Measurements from ENCODE around the gene NASP. TPM values are rescaled to one million over a fixed set of nuclear protein-coding genes. Genes with fewer than 3 reads are reported as not detected.

Gene NASP
- 100 to 1,000 TPM; 109 to 171 (median 121) TPM for total RNA-seq
- 86.2 TPM for total RNA-seq (2013)

GRCh38 chr1:45583666-45584350 is at the start of gene NASP:
Gene NASP, plus strand, starts transcription at chr1:45584041. Its CDS starts 106 bp downstream, at chr1:45584147.
- peak; percentile 63 to 79 (median 67) for ATAC-seq
- Histone ChIP-seq H3K36me3 (ENCODE audit: control insufficient read depth, insufficient read depth, low read length) (no peaks in the 10 kb centered on the region), H3K27me3 (ENCODE audit: control insufficient read depth, insufficient read depth, low read length) (no peaks in the 10 kb centered on the region), H3K9me3 (ENCODE audit: control insufficient read depth, insufficient read depth, low read length) (no peaks in the 10 kb centered on the region), H3K4me3 (ENCODE audit: low read length) (peak within 1 kb of the TSS; percentile 97), H3K27ac (ENCODE audit: low read length) (peak within 1 kb of the TSS; percentile 91), H3K4me1 (ENCODE audit: control insufficient read depth, insufficient read depth, low read length) (peaks cover 27% of the 10 kb centered on the region)
- Mint-ChIP-seq H3K27ac (peak within 1 kb of the TSS; percentile 92 to 99), H3K4me3 (peak within 1 kb of the TSS; percentile 99), H3K27me3 (ENCODE audit: low read depth in 2 of 2) (no peaks in the 10 kb centered on the region), H3K9me3 (no peaks in the 10 kb centered on the region), H3K36me3 (peaks cover 5% of the 10 kb centered on the region), H3K4me1 (peaks cover 35 to 38% of the 10 kb centered on the region in 2 donors)
- peak; percentile 91 to 96 for DNase-seq
- under 1% methylated on average over 40 of the region's 41 CpGs for WGBS (ENCODE audit: insufficient coverage)
- intact Hi-C loops (cut with micrococcal nuclease) = loop anchor here (1.0 to 10.0 kb wide), 5 partner anchors 33 to 849 kb away; partner anchors contain the start of genes AKR1A1, CCDC163, GPBP1L1 and KIF2C
- no peak for TF ChIP-seq CTCF (IDR thresholded peaks at IDR 0.05)

- no peak for ATAC-seq
- Histone ChIP-seq H3K27ac (ENCODE audit: low read length) (no peak overlapping the region), H3K4me3 (ENCODE audit: low read length) (no peak overlapping the region), H3K36me3 (ENCODE audit: control insufficient read depth, insufficient read depth, low read length) (no peaks in the 10 kb centered on the region), H3K27me3 (ENCODE audit: control insufficient read depth, insufficient read depth, low read length) (peaks cover 3% of the 10 kb centered on the region), H3K4me1 (ENCODE audit: control insufficient read depth, insufficient read depth, low read length) (no peaks in the 10 kb centered on the region), H3K9me3 (ENCODE audit: control insufficient read depth, insufficient read depth, low read length) (no peaks in the 10 kb centered on the region)
- H3K4me1 Mint-ChIP-seq = no peaks in the 10 kb centered on the region
- no peaks in the 10 kb centered on the region for H3K36me3 Mint-ChIP-seq
- intact Hi-C loops (cut with micrococcal nuclease) = no loop called here
- H3K27me3 Mint-ChIP-seq (ENCODE audit: low read depth in 2 of 2) = peaks cover 21 to 31% of the 10 kb centered on the region in 2 donors
- 85% methylated on average over 5 of the region's 6 CpGs for WGBS (ENCODE audit: insufficient coverage)
- H3K27ac Mint-ChIP-seq = no peak overlapping the region
- TF ChIP-seq CTCF (IDR thresholded peaks at IDR 0.05) = no peak
- DNase-seq = no peak
- no peaks in the 10 kb centered on the region for H3K9me3 Mint-ChIP-seq
- H3K4me3 Mint-ChIP-seq = no peak overlapping the region
Observed at GRCh38 chr1:45535988-45536766, 47.7 kb upstream of the NASP start.

GRCh38 chr1:45536886-45537285 is 47.0 kb upstream of the NASP start:
- H3K9me3 Mint-ChIP-seq = no peaks in the 10 kb centered on the region
- no peaks in the 10 kb centered on the region for H3K36me3 Mint-ChIP-seq
- no peak for TF ChIP-seq CTCF (IDR thresholded peaks at IDR 0.05)
- H3K36me3 ChIP-seq (ENCODE audit: control insufficient read depth, insufficient read depth, low read length) = no peaks in the 10 kb centered on the region
- H3K4me1 Mint-ChIP-seq = no peaks in the 10 kb centered on the region
- H3K4me1 ChIP-seq (ENCODE audit: control insufficient read depth, insufficient read depth, low read length) = no peaks in the 10 kb centered on the region
- H3K4me3 Mint-ChIP-seq = no peak overlapping the region
- intact Hi-C loops (cut with micrococcal nuclease) = no loop called here
- H3K9me3 ChIP-seq (ENCODE audit: control insufficient read depth, insufficient read depth, low read length) = no peaks in the 10 kb centered on the region
- no peak overlapping the region for H3K4me3 ChIP-seq (ENCODE audit: low read length)
- 78% methylated on average over 4 of the region's 4 CpGs for WGBS (ENCODE audit: insufficient coverage)
- DNase-seq (no peak), ATAC-seq (no peak)
- no peak overlapping the region for H3K27ac ChIP-seq (ENCODE audit: low read length)
- H3K27ac Mint-ChIP-seq = no peak overlapping the region
- peaks cover 21 to 35% of the 10 kb centered on the region in 2 donors for H3K27me3 Mint-ChIP-seq (ENCODE audit: low read depth in 2 of 2)
- peaks cover 3% of the 10 kb centered on the region for H3K27me3 ChIP-seq (ENCODE audit: control insufficient read depth, insufficient read depth, low read length)
